ENCODE measurements around the gene TFDP2.

The TFDP2 gene

GRCh38 chr3:142124243-142124642 lies 25.1 kb downstream of the TFDP2 start:
- DNase-seq (ENCODE audit: low read depth): no peak
- no peak overlapping the region for H3K4me3 ChIP-seq (ENCODE audit: low read length)
- TF ChIP-seq CTCF (IDR thresholded peaks at IDR 0.05; ENCODE audit: insufficient read depth, low read depth, low read length, missing control alignments): no peak

GRCh38 chr3:142120707-142121106 lies 28.6 kb downstream of the TFDP2 start:
- DNase-seq (ENCODE audit: low read depth): no peak
- no peak for TF ChIP-seq CTCF (IDR thresholded peaks at IDR 0.05; ENCODE audit: insufficient read depth, low read depth, low read length, missing control alignments)

GRCh38 chr3:142118911-142119310 lies 30.4 kb downstream of the TFDP2 start:
- TF ChIP-seq CTCF (IDR thresholded peaks at IDR 0.05; ENCODE audit: insufficient read depth, low read depth, low read length, missing control alignments): no peak
- no peak for DNase-seq (ENCODE audit: low read depth)
- H3K4me3 ChIP-seq (ENCODE audit: low read length): no peak overlapping the region

More at GRCh38 chr3:142120707-142121106, 28.6 kb downstream of the TFDP2 start:
- no peak overlapping the region for H3K4me3 ChIP-seq (ENCODE audit: low read length)

DNA sequence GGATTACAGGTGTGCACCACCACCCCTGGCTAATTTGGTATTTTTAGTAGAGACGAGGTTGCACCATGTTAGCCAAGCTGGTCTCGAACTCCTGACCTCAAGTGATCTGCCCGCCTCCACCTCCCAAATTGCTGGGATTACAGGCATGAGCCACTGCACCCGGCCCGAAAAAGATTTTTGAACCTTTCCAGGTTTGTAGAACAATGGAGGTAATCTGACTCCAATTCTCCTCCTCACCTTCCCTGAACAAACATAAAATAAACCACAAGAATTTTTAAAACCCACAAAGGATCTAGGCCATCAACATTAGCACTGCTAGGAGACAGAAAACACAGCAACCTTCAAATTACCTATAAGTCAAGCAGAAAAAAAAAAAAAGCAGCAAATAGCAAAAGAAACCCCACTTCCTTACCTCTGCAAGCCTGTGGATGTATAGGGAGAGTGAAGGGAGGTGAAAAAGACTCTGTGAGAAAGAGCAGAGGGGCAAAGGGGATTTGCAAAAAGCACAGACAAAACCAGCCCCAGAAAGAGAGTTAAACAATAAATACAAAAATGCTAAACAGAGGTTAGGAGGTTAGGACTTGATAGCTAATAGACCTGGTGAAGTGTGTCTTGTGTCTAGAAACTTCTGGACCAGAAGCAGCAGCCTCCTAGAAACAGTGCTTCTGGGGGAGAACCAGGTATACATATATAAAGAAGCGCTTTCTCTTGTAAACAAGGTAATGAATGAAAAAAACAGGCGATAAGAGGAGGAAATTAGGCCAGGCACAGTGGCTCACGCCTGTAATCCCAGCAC lies 32.1 kb downstream of the TFDP2 start:
- no peak overlapping the region for H3K4me3 ChIP-seq (ENCODE audit: low read length)
- peak; percentile 47 for DNase-seq (ENCODE audit: low read depth)
- no peak for TF ChIP-seq CTCF (IDR thresholded peaks at IDR 0.05; ENCODE audit: insufficient read depth, low read depth, low read length, missing control alignments)

DNA sequence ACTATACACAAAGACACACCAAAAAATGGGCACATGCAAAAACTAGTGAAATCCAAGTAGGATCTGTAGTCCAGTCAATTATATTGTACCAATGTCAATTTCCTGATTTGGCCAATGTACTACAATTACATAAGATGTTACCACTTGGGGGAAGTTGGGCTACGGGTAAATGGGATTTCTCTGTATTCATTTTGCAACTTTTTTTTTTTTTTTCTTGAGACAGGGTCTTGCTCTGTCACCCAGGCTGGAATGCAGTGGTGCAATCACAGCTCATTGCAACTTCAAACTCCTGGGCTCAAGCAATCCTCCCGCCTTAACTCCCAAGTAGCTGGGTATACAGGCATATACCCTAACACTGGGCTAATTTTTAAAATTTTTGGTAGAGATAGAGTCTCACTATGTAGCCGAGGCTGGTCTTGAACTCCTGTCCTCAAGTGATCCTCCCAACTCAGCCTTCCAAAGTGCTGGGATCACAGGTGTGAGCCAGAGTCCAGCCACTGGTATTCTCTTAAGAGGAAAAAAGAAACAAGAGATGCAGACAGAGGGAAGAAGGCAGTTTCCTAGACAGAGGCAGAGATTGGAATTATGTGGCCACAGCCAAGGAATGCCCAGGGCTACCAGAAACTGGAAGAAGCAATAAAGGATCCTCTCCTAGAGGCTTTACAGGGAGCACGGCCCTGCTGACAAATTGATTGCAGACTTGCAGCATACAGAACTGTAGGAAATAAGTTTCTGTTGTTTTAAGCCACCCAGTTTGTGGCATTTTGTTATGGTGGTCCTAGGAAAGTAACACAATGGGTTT lies 33.3 kb downstream of the TFDP2 start:
- no peak for TF ChIP-seq CTCF (IDR thresholded peaks at IDR 0.05; ENCODE audit: insufficient read depth, low read depth, low read length, missing control alignments)
- no peak overlapping the region for H3K4me3 ChIP-seq (ENCODE audit: low read length)
- no peak for DNase-seq (ENCODE audit: low read depth)

DNA sequence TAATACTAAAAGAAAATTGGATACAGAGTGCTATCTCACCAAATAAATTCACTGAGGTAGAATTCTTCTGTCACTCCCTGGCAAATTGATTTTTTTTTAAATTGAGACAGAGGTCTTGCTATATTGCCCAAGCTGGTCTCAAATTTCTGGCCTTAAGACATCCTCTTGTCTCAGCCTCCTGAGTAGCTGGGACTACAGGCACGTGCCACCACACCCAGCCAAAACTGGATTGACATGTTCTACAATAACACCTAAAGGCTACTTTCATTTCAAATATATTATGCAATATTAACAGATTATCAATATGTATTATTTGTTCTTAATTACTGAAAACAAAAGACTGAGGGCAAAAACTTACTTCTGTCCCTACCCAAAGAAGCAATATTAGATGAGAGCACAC lies 36.7 kb downstream of the TFDP2 start:
- peak; percentile 26 for DNase-seq (ENCODE audit: low read depth)
- no peak for TF ChIP-seq CTCF (IDR thresholded peaks at IDR 0.05; ENCODE audit: insufficient read depth, low read depth, low read length, missing control alignments)
- no peak overlapping the region for H3K4me3 ChIP-seq (ENCODE audit: low read length)
